HG03108 (cell line): ENCODE data around the gene ADCY4.
A peak's percentile ranks its signal among the peaks of the same experiment; 100 is the strongest.

Experiments used
- ATAC-seq: cut with Tn5 transposase; IDR thresholded peaks from one replicate; pipeline ENCODE4 v1.9.1; 2021; ENCODE audit warnings: moderate library complexity; ENCODE audit not compliant: unreplicated experiment

The ADCY4 gene

DNA sequence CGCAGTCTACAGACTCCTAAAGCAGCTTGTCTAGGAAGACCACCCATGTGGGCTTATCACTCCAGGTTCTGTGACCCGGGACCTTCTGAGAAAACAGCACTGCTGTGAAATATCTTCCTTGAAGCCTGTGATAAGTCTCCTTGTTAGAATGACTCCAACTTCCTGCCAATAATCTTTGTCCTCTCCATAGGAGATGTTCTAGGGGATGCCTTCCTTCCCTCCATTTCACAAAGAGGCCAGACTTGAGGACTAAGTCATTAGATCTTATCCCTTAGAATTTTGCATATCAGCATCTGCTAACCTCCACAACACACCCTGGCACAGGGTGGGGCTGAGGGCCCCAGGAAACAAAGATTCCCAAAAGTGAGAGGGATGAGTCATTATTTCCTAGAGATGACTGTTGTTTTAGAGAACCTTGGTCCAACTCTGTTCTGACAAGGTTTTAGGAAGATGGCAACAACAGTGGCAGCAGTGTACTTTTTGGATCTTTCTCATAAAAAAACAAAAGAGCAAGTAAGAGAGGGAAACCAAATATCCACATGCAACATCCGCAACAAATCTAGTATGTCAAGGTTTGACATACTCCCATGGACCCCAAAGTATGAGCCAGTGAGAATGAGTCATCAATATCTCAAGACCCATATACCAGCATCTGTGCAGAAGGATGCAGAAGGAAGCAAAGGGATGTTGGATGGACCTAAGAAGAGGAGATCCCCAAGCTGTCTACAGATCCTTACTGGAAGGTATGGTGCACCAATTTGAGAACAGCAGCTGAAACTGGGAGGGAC lies 17.5 kb downstream of the ADCY4 start:
- no peak for ATAC-seq

DNA sequence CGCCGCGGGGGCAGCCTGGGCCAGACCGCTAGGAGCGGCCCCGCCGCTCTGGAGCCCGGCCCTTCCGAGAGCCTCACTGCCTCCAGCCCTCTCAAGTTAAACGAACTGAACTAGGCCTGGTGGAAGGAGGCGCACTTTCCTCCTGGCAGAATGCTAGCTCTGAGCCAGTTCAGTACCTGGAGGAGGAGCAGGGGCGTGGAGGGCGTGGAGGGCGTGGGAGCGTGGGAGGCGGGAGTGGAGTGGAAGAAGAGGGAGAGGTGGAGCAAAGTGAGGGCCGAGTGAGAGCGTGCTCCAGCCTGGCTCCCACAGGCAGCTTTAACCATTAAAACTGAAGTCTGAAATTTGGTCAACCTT lies 18.3 kb downstream of the ADCY4 start:
- ATAC-seq: no peak

DNA sequence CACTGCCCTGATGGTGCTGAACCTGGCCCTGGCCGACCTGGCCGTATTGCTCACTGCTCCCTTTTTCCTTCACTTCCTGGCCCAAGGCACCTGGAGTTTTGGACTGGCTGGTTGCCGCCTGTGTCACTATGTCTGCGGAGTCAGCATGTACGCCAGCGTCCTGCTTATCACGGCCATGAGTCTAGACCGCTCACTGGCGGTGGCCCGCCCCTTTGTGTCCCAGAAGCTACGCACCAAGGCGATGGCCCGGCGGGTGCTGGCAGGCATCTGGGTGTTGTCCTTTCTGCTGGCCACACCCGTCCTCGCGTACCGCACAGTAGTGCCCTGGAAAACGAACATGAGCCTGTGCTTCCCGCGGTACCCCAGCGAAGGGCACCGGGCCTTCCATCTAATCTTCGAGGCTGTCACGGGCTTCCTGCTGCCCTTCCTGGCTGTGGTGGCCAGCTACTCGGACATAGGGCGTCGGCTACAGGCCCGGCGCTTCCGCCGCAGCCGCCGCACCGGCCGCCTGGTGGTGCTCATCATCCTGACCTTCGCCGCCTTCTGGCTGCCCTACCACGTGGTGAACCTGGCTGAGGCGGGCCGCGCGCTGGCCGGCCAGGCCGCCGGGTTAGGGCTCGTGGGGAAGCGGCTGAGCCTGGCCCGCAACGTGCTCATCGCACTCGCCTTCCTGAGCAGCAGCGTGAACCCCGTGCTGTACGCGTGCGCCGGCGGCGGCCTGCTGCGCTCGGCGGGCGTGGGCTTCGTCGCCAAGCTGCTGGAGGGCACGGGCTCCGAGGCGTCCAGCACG lies 18.9 kb downstream of the ADCY4 start:
- no peak for ATAC-seq

DNA sequence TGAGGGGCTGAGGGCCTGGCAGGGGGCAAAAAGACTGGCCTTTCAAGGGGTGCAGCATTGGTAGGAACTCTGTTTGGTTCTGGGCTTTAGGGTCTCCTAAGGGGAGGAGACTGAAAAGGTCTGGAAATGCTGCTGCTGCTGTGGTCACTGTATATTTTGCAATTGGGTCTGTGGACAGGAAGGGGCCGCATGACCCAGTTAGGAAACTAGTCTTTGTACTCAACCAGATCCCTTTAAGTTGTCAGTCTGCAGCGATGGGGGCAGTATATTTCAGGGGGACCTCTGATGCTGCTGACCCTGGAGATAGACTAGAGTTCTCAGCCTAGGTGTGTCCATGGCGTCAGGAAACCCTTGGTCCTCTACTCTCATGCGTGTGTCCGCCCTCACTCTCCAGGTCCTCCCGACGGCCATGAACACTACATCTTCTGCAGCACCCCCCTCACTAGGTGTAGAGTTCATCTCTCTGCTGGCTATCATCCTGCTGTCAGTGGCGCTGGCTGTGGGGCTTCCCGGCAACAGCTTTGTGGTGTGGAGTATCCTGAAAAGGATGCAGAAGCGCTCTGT lies 19.5 kb downstream of the ADCY4 start:
- ATAC-seq: no peak

DNA sequence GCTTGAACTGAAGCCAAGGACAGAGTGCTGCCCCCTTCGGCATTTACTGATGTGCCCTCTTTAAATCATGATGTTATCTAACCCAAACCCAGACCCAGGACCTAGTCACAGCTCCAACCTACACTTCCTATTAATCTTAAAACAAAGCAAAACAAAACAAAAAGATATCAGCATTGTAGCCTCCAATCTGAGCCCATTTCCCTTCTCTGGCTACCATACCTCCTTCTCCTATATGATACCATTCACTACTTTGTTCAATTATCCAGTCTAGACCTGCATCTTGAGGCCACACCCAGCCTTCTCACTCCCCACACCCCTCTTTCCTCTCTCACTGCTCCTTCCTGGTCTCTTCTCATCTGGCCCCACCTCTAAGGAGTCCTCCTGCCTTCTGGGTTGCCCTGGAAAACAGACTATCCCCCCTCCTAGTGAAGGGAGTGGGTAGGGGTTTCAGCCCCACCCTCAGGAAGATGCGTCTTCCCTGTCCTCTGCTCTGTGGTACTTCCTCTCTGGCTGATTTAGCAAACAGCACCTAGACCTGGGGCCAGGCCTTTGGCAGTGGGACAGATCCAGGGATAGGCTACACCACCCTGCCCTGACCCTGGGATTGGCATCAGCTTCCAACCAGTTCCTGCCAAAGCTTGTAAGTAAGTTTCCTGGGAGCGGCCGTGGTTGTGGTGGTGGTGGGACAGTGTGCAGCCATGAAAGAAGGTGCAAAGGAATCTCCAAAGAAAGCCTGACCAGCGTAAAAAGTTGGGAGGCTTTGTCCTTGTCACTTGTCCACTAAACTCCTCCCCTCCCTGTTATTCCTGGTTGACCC lies 20.3 kb downstream of the ADCY4 start:
- ATAC-seq: no peak

DNA sequence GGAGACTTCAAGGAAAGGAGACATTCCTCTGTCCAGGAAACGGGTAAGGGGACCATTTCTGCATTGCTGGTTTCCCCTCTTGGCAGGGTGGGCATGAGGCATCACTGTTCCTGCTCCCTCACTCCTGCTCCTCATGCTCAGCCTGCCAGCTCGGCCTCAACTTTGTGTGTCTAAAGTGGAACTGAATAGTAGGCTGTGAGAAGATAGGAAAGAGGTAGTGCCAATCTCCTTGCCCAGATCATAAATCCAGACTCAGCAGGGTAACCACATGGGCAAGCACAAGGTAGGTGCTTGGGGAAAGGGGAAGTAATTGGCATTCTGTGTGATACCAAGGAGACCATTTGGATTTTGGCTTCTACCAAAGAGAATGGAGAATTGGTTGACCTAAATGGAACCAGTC lies 21.0 kb downstream of the ADCY4 start:
- no peak for ATAC-seq

DNA sequence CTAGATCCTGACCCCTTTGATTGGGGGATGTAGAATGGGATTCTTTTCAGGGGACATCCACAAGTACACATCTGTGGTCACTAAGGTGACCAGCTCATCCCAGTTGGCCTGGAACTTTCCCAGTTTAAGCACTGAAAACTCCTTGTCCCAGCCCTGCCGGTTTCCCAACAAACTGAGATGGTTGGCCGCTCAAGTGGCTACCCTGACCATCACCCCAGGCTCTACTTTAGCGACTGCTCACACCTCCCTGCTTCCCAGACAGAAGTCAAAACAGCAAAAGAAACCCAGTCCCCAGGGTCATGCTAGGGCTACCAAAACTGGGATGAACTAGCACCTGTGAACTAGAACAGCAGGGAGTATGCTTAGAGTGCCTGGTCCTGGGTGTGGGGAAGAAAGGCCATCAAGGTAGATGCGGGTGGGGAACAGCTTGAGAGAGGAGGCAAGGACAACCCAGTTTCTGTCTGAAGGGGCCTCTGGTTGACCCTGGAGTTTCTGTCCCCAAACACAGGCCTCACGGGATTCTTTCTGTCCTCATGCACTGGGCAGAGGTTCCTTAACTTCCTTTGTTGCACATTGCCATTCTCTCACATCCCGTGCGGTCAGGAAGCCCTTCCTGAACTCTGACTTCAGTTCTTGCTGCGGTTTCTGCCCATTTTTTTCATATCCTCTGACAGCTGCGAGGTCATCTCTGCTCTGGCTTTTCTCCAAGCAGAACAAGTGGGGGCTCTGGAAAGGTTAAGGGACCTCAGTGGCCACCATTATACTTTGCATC lies 21.9 kb downstream of the ADCY4 start:
- no peak for ATAC-seq

DNA sequence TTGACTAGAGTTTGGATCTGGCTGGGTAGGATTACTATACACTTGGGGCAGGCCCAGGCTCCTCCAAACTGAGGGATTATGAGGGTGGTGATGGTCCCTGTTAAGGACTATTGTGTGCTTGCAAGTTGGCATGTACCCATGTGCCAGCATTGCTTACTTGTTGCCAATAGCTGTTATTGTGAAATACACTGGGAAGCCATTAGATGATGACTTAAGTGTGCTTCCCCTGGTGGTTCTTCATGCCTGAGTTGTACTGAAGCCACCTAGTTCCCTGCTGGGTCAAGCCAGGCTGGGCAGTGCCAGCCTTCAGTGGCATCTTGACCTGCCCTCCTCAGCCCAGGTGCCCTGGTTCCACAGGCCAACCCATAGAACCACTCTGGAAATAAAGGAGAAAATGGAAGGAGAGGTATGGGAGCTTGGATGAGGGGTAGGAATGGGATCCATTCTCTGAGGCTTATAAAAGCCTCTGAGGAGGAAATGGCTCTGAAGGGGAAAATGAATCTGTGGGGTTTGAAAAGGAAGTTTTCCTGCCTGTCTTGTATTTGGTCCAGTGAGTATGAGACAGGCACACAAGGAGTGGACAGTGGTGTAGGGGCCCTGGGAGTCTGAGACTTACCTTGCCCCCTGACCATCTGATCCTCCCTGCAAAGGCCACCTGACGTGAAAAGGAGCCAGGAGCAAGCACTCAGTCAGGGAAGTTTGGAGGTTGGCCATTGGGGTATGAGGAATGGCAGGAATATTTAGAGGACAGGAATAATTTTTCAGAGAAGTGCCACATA lies 22.8 kb downstream of the ADCY4 start:
- ATAC-seq: no peak

DNA sequence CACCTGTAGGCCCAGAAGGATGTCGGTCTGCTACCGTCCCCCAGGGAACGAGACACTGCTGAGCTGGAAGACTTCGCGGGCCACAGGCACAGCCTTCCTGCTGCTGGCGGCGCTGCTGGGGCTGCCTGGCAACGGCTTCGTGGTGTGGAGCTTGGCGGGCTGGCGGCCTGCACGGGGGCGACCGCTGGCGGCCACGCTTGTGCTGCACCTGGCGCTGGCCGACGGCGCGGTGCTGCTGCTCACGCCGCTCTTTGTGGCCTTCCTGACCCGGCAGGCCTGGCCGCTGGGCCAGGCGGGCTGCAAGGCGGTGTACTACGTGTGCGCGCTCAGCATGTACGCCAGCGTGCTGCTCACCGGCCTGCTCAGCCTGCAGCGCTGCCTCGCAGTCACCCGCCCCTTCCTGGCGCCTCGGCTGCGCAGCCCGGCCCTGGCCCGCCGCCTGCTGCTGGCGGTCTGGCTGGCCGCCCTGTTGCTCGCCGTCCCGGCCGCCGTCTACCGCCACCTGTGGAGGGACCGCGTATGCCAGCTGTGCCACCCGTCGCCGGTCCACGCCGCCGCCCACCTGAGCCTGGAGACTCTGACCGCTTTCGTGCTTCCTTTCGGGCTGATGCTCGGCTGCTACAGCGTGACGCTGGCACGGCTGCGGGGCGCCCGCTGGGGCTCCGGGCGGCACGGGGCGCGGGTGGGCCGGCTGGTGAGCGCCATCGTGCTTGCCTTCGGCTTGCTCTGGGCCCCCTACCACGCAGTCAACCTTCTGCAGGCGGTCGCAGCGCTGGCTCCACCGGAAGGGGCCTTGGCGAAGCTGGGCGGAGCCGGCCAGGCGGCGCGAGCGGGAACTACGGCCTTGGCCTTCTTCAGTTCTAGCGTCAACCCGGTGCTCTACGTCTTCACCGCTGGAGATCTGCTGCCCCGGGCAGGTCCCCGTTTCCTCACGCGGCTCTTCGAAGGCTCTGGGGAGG lies 23.9 kb downstream of the ADCY4 start, which contains the start of gene LTB4R:
LTB4R (plus strand) TSS at position 857 of the 959 bp plus-strand sequence. CDS start 4,150 bp downstream, outside the sequence.
- ATAC-seq: peak; percentile 64

DNA sequence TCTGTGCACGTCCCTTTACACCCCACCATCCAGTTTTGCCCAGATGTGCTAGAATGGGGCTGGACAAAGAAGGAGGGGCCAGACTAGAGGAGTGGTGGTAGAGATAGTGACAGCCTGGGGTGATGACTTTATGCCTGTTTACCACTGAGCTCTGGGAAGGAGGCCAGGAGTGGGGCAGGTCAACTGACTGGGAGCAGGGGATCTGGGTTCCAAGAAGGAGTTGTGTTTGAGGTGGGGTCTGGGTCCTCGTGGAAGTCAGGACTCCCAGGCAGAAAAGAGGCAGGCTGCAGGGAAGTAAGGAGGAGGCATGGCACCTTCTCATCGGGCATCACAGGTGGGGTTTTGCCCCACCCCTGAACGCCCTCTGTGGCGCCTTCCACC lies 24.6 kb downstream of the ADCY4 start:
- ATAC-seq: no peak

DNA sequence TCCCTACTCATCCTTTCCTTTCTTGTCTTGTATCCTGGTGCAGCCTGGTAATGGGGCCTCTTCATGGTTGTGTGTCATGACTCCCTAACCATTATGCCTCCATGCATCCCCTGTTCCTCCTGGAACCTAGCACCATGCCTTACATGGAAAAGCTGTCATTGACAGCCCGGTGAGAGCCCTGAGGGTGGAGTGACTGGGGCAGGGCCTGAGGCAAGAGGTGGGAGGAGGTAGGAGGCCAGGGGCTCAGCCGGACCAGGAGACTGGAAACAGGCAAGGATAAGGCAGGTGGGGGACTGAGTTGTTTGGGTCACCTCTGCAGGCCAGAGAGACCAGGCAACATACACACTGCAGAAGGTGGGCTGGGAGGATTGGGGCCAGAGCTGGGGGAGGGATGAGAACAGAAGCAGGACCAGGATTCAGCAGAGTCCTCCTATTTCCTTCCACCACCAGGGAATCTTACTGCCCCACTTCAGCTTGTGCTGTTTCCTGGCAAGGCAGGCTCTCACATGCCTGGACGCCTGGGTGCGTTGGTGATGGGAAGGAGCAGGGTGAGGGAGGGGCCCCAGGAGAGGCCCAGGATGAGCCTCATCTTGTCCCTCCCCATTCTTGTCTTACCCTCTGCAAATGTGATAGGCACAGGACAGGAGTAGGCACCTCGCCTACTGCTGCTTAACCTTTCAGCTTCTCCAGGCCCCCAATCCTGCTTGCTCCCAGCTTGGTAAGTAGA lies 25.2 kb downstream of the ADCY4 start, which contains the start of gene LTB4R2:
LTB4R2 (plus strand) TSS at position 603 of the 727 bp plus-strand sequence. CDS start 525 bp downstream, outside the sequence.
- ATAC-seq: no peak

DNA sequence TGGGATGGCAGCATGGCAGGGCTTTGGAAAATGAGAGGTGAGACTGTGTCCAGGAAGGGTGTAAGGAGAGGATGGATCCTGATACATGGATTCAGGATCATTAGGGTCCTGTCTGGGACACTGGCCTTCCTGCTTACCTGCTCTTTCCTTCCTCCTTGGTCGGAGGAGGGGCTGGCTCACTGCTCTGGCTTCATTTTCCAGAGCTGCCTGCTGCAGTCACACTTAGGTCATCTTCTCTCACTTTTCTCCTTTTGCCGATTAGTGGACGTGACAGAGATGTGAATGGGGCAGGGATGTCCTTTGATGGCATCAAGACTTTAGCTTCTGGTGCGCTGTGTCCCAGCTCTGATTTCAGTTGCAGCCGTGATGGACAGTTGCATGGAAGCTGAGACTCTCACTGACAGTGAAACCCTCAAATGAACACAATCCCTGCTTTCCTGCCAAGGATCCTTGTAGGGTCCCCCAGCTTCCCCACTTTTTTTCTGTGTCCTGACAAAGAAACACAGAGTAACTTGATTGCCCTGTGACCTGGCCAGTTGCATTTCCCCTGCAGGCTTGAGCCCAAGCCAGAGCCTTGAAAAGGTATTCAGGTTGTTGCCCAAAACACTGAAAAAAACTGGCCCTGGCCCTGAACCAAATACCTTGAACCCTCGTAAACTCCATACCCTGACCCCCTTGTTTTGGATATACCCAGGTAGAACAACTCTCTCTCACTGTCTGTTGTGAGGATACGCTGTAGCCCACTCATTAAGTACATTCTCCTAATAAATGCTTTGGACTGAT lies 26.3 kb downstream of the ADCY4 start:
- ATAC-seq: no peak

DNA sequence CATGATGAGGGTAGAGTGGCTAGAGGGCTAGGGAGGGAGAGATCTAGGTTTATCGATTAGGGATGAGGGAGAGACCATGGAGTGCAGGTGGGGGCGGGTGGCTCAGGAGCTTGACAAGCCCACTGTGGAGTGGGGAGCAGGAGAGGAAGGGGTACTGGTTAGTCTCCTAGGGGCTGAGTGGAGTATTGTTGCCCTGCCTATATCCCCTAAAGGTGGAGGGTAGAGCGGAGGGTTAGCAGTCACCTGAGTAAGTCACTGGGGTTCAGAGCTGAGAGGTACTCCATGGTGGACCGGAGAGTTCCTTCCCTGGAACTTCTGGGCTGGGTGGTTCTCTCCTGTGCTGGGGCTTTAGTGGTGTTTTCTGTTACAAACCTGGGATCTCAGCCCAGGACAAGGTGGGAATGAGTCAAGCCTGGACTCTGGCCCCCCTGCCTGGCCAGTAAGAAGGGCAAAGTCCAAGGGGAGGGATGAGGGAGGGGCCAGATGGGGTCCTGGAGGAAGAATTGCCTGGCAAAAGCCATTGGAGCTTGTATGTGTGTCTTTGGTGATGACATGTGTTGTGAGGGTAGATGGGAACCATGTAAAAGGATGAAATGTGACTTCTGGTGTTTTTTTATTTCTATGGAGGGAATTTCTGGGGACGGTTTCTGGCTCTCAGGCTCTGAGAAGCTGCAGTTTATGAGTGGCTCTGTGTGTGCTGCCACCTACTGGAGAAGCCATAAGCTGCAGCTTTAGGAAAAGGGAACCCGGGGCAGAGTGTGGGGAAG lies 27.1 kb downstream of the ADCY4 start, which contains the start of gene CIDEB:
CIDEB (minus strand) TSS at position 403 of the 767 bp plus-strand sequence; CDS start at position 284, 119 bp downstream.
- no peak for ATAC-seq

DNA sequence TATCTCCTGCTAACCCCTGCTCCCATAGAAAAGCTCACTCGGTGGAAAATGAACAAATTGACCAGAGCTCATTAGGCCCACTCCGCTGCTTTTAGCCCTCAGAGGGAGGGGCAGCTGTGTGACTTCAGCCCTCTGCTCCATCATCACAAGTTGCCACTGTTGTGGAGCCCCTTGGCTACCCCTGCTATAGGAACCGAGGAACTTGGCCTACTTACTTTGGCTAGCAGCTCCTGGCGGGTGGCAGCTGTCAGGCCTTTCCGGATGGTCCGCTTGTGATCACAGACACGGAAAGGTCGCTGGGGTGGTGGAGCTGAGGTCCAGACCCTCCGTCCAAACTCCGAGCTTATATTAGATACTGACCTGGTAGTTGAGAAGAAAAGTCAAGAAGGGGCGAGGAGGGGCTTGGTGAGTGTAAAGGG lies 27.7 kb downstream of the ADCY4 start:
- ATAC-seq: no peak

DNA sequence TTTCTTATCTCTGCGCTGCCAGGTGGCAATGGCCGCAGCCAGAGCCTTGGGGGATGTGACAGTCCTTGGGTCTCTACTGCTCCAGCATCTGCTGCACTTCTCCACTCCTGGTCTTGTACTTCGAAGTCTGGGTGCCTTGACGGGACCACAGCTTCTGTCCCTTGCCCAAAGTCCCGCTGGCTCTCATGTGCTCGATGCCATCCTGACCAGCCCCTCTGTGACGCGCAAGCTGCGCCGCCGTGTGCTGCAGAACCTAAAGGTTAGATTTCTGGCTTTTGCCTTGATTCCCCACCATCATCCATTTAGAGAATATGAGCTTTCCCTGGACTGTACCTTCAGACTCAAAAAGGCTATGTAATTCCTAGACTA lies 30.9 kb downstream of the ADCY4 start:
- ATAC-seq: no peak
